NCI-H526 (cell line): ENCODE results near the gene EFR3B.

Source experiments
- DNase-seq, 2 experiments: peaks; one replicate each; lab custom pipeline; 2025; lab: John Stamatoyannopoulos, UW

Gene EFR3B

DNA sequence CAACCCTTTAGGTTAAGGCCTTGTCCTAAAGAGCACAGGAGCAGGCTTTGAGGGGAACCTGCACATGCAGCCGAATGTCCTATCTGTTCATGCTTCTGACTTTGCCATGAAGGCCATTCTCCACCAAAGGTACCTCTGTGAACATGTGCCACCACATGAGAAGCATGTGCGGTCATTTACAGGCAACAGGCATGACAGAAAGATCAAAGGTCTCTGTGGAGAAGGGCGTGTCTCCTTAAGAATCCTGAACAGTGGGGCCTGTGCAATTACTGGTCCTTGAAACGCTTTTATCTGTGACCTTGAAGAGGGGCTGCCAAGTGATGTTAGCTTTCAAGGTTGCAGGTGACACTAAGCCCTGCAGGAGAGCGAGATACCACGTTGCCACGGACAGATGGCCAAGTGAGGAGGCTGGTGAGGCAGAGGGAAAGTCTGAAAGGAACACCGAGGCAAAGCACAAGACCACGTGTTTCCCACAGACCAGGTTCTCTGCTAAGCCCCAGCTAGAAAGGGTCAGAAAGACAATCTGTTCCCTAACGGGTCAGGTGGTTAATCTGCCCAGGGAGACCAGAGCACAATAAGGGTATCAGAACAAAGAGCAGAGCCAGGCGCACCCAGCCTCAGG, 146.0 kb downstream of the EFR3B start:
- no peak for DNase-seq

DNA sequence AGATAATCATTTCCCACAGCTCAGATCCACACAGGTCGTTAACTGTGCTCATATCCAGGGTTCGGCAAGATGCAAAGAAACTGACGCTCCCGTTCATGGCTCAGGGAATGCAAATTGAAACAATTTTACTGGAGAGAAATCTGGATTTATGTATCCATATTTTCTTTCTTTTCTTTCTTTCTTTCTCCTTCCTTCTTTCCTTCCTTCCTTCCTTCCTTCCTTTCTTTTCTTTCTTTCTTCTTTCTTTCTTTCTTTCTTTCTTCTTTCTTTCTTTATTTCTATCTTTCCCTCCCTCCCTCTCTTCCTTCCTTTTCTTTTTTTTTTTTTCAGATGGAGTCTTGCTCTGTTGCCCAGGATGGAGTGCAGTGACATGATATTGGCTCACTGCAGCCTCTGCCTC, 146.5 kb downstream of the EFR3B start:
- DNase-seq = no peak

DNA sequence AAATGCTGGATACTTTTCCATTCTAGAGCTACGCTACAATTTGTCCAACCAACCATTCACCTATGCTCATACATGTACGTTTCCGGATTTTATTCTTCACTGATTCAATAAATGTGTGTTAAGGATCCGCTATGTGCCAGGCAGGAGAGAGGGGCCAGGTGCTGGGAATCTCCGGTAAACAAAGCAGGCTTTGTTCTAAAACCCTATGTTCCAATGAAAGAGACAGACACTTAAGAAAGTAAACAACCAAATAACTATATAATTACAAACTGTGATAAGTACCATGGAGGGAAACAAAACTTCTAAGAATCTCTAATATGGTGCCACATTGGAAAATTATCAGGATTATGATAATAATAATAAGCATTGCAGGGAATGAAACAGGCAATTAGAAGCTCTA, 148.7 kb downstream of the EFR3B start:
- peak; percentile 34 to 60 for DNase-seq

DNA sequence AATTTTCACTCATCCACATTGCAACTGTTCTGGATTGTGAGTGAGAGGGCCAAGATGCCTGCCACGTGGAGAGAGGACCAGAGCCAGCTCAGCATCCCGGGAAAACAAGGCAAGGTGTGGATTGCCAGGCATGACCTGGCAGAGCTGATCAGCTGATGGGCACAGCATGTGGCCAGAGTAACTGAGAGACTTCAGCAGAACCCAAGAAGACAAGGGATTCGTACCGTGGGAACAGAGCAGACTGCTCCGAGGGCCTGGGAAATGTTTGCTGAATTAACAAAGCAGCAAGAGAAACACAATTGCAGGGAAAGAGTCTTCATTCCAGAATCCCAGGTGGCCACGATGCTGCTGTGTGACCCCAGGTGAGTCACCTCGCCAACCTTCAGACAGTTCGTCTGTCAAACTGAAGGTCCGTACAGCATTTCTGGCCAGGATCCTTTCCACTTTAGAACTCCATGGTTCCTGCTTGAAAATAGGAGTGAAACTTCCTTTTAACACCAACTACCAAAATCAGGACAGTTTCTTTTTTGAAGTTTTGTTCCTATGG, 152.8 kb downstream of the EFR3B start:
- DNase-seq = no peak

DNA sequence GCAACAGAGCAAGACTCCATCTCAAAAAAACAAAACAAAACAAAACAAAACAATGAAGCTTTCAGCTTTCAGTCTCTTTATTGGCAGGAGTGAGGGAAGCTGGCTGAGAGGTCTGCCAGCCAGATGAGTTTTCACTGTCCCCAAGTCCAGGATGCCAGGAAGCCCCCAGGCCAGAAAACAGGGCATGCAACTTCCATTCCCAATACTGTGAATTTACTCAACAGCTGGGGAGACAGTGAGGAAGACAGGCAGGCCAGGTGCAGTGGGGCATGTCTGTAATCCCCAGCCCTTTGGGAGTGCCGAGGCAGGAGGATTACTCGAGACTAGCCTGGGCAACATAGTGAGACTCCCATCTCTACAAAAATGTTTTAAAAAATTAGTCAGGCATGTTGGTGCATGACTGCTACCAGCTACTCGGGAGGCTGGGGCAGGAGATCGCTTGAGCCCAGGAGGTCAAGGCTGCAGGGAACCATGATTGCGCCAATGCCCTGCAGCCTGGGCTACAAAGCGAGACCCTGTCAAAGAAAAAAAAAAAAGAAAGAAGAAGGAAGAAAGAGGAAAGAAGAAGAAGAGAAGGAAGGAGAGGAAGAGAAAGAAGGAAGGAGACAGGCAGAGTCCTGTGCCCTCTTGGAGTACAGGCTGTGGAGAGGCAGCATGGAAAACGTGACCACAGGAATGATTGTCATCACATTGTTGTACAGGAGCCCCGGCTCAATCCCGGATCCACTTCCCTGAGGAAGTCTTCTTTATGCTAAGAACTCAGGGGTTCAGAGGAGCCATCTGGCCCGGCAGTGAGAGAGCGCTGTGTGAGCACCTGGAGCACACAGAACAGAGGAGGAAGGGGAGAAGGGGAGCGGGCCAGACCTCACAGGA, 155.7 kb downstream of the EFR3B start:
- no peak for DNase-seq

DNA sequence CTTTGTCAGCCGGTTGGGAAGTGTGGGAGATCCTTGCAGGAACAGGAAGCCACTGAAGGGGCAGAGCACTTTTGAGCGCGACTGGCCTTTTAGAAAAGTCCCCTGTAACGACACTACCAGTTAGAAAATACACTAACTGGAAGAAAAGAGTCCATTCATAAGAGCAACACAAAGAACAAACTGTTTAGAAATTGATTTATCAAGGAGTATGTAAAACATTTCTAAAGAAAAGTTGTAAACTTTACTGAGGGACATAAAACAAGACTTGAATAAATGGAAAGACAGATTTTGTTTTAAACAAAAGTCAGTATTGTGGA, 156.3 kb downstream of the EFR3B start:
- no peak for DNase-seq

DNA sequence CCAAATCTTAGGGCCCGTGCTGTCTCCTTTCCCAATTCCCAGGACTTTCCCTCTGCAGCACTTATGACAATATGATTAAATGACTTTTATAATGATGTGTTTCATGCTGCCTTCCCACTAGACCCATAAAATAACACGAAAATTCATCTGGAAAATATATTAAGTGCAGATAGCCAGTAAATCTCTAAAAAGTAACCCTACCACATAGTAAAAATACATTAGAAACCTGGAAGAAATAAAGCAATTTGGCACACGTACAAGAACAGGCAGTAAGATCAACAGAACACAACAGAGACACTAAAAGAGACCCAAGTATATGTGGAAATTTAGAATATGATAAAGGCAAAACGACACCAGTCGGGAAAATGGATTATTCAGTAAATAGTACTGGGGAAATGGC, 156.7 kb downstream of the EFR3B start:
- DNase-seq = no peak

DNA sequence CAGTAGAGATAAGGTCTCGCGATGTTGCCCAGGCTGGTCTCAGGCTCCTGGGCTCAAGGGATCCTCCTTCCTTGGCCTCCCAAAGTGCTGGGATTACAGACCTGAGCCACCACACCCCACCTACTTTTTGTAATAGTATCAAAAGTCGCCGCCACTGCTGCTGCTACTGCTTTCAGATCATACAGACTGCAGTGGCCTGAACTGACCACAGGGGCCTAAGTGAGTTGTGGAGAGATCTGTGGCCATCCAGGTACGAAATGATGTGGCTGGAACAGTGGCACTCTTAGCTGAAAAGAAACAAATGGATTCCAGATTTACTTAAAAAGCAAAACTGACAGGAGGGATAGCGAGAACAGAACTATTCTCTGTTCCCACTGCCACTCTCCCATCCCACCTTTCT, 159.4 kb downstream of the EFR3B start:
- no peak for DNase-seq

DNA sequence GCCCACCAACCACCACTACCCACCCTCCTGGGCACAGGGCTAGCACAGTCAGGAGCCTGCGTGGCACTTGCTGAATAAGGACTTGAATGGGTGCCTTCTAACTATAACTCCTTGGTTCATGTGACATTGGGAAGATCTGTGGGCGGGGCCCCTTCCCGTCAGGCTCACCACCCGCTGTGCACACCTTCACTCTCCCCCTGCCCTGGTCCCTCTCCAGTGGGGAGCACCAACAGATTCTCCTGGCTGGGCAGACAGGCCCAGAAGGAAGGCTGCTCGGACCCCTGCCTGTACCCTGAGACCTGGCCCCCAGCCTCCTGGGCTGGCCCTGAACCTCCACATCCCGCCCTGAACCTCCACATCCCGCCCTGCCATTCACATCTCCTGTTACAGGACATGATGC, 159.9 kb downstream of the EFR3B start:
- DNase-seq = no peak

DNA sequence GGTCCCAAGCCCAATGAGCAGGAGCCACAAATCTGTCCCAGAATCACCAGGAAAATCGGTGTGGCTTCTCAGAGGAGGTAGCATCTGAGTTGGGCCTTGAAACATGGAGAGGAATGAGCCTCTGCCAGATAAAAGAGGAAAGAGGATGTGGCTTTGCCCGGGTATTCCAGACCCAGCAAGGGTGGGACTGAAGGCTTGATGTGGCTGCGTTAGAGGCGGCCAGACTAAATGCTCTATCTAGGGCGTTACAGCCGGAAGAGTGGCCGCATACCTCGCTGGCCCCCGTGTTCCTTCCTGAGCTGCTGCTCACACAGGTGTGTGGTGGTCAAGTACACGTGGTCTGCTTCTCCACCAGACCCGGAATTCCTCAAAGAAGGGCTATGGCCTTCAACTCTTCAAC, 160.4 kb downstream of the EFR3B start:
- no peak for DNase-seq

DNA sequence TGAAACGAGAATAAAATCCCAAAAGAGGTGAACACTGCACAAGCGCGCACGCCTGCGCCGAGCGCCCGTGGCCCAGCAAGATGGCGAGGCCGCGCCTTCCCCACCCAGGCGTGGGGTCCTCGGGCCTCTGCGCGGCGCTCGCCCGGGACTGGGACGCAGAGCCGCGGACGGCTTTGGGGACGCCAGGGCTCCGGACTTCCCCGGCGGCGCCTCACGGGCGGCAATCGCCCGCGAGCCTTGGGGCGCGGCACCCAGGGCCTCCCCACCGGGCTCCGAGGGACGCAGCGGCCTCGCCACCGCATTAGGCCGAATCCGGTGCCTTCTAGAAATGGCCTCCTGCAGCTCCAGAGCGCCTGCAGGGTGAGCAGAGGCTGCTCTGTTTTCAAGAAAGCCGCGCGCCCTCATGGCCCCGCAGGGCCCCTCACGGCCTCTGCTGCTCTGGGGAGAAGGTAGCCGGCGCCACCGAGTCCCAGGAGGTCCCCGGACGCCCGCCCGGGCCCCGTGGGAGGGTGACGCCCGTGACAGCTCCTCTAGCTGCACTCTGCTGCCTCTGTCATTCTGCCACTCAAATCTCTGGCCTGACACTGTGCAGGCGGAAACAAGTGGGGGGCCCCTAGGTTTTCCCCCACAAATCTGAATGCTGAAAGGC, 162.4 kb downstream of the EFR3B start:
- DNase-seq = no peak

DNA sequence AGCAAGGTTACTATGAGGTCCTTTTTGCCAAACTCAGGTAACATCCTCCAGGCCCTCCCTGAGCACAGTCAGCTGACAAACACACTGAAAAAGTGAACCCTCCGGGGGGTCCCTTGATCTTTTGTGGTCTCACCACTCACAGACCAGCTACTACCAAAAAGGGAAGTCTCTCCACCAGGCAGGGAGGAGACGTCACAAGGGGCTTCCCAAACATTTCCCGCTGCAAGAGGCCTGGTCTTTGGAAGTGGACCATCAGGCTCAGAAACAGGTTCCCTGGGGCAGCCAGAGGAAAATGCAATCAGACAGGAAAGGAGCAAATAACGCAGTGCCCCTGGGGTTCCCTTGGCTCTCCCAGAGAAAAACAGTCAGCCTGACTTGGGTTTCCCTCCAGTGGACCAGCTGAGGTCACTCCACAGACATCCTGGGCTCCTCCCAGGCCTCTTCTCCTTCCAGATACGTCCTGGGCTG, 165.2 kb downstream of the EFR3B start:
- no peak for DNase-seq
